CD4-positive, alpha-beta T cell (primary cell): Measurements from ENCODE around the gene TMC2. TPM values are rescaled to one million over a fixed set of nuclear protein-coding genes. Genes with fewer than 3 reads are reported as not detected.

Source experiments
- ATAC-seq: fragments of 200-7000 bp; cut with Tn5 transposase; one replicate; pipeline ENCODE4 v1.10.0; 2022; ENCODE audit warnings: mild to moderate bottlenecking; ENCODE audit not compliant: poor library complexity
- CTCF ChIA-PET: fragments of 350-600 bp; sonication (Branson Sonifier 250); formaldehyde crosslinking; loops from one replicate; lab custom pipeline; 2021; ENCODE audit warnings: antibody characterized with exemption, inconsistent platforms; lab: Charles Lee
- POLR2A ChIA-PET: fragments of 350-600 bp; sonication (Branson Sonifier 250); formaldehyde crosslinking; loops from one replicate; lab custom pipeline; 2021; ENCODE audit warnings: antibody characterized with exemption, inconsistent platforms; lab: Charles Lee
- DNase-seq, 14 experiments: peaks; one replicate each; pipeline ENCODE4 v3.0.0-alpha.2; 2013 to 2020; ENCODE audit warnings: mixed read lengths in 2 of 14
- H3K27ac ChIP-seq, 2 donors: one replicate each; pipeline versions ENCODE4 v1.5.1 to v1.7.0; 2013; ENCODE audit warnings: low read length in 2 of 2, low read depth in 1 of 2, mild to moderate bottlenecking in 1 of 2
- H3K27me3 ChIP-seq, 2 experiments: 1 replicate in 1 of 2; 2 replicates in 1 of 2; pipeline versions ENCODE4 v1.6.1 to v1.7.0; 2013; ENCODE audit warnings: low read length in 2 of 2, control low read depth in 1 of 2, mild to moderate bottlenecking in 1 of 2, moderate library complexity in 1 of 2; ENCODE audit not compliant: insufficient read depth in 2 of 2, control insufficient read depth in 1 of 2
- H3K36me3 ChIP-seq: one replicate; pipeline ENCODE4 v1.6.1; 2013; ENCODE audit warnings: low read length, control low read depth; ENCODE audit not compliant: insufficient read depth
- H3K4me1 ChIP-seq: one replicate; pipeline ENCODE4 v1.6.1; 2013; ENCODE audit warnings: low read length, control low read depth; ENCODE audit not compliant: insufficient read depth
- H3K4me3 ChIP-seq: one replicate; pipeline ENCODE4 v1.5.1; 2013; ENCODE audit warnings: mild to moderate bottlenecking, low read length, moderate library complexity
- H3K9me3 ChIP-seq, 2 experiments: 1 replicate in 1 of 2; 2 replicates in 1 of 2; pipeline versions ENCODE4 v1.6.1 to v1.7.0; 2013; ENCODE audit warnings: low read length in 2 of 2, mild to moderate bottlenecking in 2 of 2, control low read depth in 1 of 2, moderate library complexity in 1 of 2; ENCODE audit not compliant: control insufficient read depth in 1 of 2, insufficient read depth in 1 of 2
- H3K27ac Mint-ChIP-seq: one replicate; pipeline ENCODE4 v1.8.0; 2020; ENCODE audit warnings: mixed read lengths
- H3K27me3 Mint-ChIP-seq: one replicate; pipeline ENCODE4 v1.8.0; 2021; ENCODE audit warnings: mixed read lengths
- H3K36me3 Mint-ChIP-seq: one replicate; pipeline ENCODE4 v1.8.0; 2021; ENCODE audit warnings: low read depth, mixed read lengths
- H3K4me1 Mint-ChIP-seq: one replicate; pipeline ENCODE4 v1.8.0; 2021; ENCODE audit warnings: low read depth, mixed read lengths
- H3K4me3 Mint-ChIP-seq: one replicate; pipeline ENCODE4 v1.8.0; 2020; ENCODE audit warnings: mild to moderate bottlenecking, mixed read lengths
- H3K9me3 Mint-ChIP-seq: one replicate; pipeline ENCODE4 v1.8.0; 2020; ENCODE audit warnings: mixed read lengths
- intact Hi-C, 2 experiments: fragments of 100-400 bp; cut with DNase I in 1 of 2; cut with micrococcal nuclease in 1 of 2; formaldehyde crosslinking; loops; one replicate each; pipeline versions ENCODE4 v1.15.1 to v1.9.0; 2023 to 2025; cut with DNase I, micrococcal nuclease
- total RNA-seq, 174 experiments: library from RNA in 2 of 174; stranded (reverse) in 2 of 174; gene quantifications; one replicate each; pipeline ENCODE4 v1.2.3 and lab custom pipeline; 2021 to 2026
- TF ChIP-seq, protein P1 (sequence below): fragments of 200-600 bp; IDR thresholded peaks from one replicate; pipeline ENCODE4 v1.8.0; 2022; ENCODE audit warnings: antibody characterized with exemption, mild to moderate bottlenecking

Gene TMC2
- total RNA-seq, 2 experiments from 2014 or later: not detected

- intact Hi-C loops: no loop called here
- Mint-ChIP-seq H3K4me3 (no peak overlapping the region), H3K27ac (no peak overlapping the region), H3K9me3 (no peaks in the 10 kb centered on the region), H3K36me3 (no peaks in the 10 kb centered on the region), H3K4me1 (no peaks in the 10 kb centered on the region), H3K27me3 (peaks cover 59% of the 10 kb centered on the region)
- Histone ChIP-seq H3K27me3 (peaks cover 6 to 27% of the 10 kb centered on the region in 2 experiments), H3K4me3 (no peak overlapping the region), H3K27ac (no peak overlapping the region), H3K9me3 (no peaks in the 10 kb centered on the region), H3K4me1 (no peaks in the 10 kb centered on the region), H3K36me3 (no peaks in the 10 kb centered on the region)
- ChIA-PET CTCF (interaction anchor here (1.1 kb wide), 1 partner anchor 44 kb away, joined by 4 read pairs; no protein-coding TSS in a partner anchor), POLR2A (no interaction called here)
- ATAC-seq (no peak), DNase-seq (no peak)
- TF ChIP-seq, protein P1, sequence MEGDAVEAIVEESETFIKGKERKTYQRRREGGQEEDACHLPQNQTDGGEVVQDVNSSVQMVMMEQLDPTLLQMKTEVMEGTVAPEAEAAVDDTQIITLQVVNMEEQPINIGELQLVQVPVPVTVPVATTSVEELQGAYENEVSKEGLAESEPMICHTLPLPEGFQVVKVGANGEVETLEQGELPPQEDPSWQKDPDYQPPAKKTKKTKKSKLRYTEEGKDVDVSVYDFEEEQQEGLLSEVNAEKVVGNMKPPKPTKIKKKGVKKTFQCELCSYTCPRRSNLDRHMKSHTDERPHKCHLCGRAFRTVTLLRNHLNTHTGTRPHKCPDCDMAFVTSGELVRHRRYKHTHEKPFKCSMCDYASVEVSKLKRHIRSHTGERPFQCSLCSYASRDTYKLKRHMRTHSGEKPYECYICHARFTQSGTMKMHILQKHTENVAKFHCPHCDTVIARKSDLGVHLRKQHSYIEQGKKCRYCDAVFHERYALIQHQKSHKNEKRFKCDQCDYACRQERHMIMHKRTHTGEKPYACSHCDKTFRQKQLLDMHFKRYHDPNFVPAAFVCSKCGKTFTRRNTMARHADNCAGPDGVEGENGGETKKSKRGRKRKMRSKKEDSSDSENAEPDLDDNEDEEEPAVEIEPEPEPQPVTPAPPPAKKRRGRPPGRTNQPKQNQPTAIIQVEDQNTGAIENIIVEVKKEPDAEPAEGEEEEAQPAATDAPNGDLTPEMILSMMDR: no peak
These were observed 2.8 kb downstream of the TMC2 start for GRCh38 chr20:2538931-2539720.

GRCh38 chr20:2541940-2542339, 5.6 kb downstream of the TMC2 start:
- Histone ChIP-seq H3K9me3 (no peaks in the 10 kb centered on the region), H3K27ac (no peak overlapping the region), H3K4me1 (no peaks in the 10 kb centered on the region), H3K27me3 (peaks cover 20 to 23% of the 10 kb centered on the region in 2 experiments), H3K4me3 (no peak overlapping the region), H3K36me3 (no peaks in the 10 kb centered on the region)
- no peak for DNase-seq
- ChIA-PET POLR2A (no interaction called here), CTCF (no interaction called here)
- H3K27ac Mint-ChIP-seq: no peak overlapping the region
- TF ChIP-seq, protein P1: no peak
- no peaks in the 10 kb centered on the region for H3K36me3 Mint-ChIP-seq
- intact Hi-C loops: no loop called here
- H3K9me3 Mint-ChIP-seq: no peaks in the 10 kb centered on the region
- H3K4me3 Mint-ChIP-seq: no peak overlapping the region
- H3K4me1 Mint-ChIP-seq: no peaks in the 10 kb centered on the region
- H3K27me3 Mint-ChIP-seq: peaks cover 62% of the 10 kb centered on the region
- no peak for ATAC-seq

GRCh38 chr20:2542361-2542760, 6.0 kb downstream of the TMC2 start:
- H3K36me3 ChIP-seq: no peaks in the 10 kb centered on the region
- peaks cover 20 to 23% of the 10 kb centered on the region in 2 experiments for H3K27me3 ChIP-seq
- H3K4me3 ChIP-seq: no peak overlapping the region
- H3K4me1 ChIP-seq: no peaks in the 10 kb centered on the region
- Mint-ChIP-seq H3K9me3 (no peaks in the 10 kb centered on the region), H3K27me3 (peaks cover 61% of the 10 kb centered on the region), H3K4me3 (no peak overlapping the region), H3K27ac (no peak overlapping the region), H3K4me1 (no peaks in the 10 kb centered on the region), H3K36me3 (no peaks in the 10 kb centered on the region)
- intact Hi-C loops: no loop called here
- ATAC-seq (no peak), DNase-seq (no peak)
- no peak overlapping the region for H3K27ac ChIP-seq
- TF ChIP-seq, protein P1: no peak
- no peaks in the 10 kb centered on the region for H3K9me3 ChIP-seq
- POLR2A ChIA-PET: no interaction called here
- CTCF ChIA-PET: no interaction called here
